ENCODE measurements around the gene SUCLG1.

SUCLG1 gene

GRCh38 chr2:84454581-84454980, 4.5 kb downstream of the SUCLG1 start:
- H3K4me3 ChIP-seq (replicated peaks; ENCODE audit: low read depth, low read length) = no peak overlapping the region
- TF ChIP-seq, protein P1, sequence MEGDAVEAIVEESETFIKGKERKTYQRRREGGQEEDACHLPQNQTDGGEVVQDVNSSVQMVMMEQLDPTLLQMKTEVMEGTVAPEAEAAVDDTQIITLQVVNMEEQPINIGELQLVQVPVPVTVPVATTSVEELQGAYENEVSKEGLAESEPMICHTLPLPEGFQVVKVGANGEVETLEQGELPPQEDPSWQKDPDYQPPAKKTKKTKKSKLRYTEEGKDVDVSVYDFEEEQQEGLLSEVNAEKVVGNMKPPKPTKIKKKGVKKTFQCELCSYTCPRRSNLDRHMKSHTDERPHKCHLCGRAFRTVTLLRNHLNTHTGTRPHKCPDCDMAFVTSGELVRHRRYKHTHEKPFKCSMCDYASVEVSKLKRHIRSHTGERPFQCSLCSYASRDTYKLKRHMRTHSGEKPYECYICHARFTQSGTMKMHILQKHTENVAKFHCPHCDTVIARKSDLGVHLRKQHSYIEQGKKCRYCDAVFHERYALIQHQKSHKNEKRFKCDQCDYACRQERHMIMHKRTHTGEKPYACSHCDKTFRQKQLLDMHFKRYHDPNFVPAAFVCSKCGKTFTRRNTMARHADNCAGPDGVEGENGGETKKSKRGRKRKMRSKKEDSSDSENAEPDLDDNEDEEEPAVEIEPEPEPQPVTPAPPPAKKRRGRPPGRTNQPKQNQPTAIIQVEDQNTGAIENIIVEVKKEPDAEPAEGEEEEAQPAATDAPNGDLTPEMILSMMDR (IDR thresholded peaks at IDR 0.05; ENCODE audit: low read length, missing control alignments) = no peak
- no peak for DNase-seq (ENCODE audit: low read depth)

DNA sequence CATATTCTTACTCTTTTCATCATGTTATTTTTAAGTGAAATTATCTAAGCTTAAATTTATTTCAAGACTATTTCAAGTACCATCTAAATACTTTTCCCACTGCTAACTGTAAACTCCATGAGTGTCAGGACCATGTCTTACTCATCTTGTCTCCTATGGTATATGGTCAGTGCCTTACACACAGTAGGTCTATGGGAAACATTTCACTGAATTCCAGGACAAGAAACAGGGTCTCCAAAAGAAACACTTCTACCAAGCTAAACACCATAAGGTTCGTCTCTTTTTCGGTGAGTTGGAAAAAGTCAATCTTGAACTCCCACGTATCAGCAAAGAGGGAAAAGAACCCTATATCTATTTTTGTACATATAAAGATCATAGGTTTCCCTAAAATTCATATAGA, 6.5 kb downstream of the SUCLG1 start:
- H3K4me3 ChIP-seq (replicated peaks; ENCODE audit: low read depth, low read length) = no peak overlapping the region
- TF ChIP-seq, protein P1 (IDR thresholded peaks at IDR 0.05; ENCODE audit: low read length, missing control alignments) = no peak
- no peak for DNase-seq (ENCODE audit: low read depth)

GRCh38 chr2:84451579-84451978, 7.5 kb downstream of the SUCLG1 start:
- TF ChIP-seq, protein P1 (IDR thresholded peaks at IDR 0.05; ENCODE audit: low read length, missing control alignments) = no peak
- DNase-seq (ENCODE audit: low read depth) = no peak
- H3K4me3 ChIP-seq (replicated peaks; ENCODE audit: low read depth, low read length) = no peak overlapping the region

DNA sequence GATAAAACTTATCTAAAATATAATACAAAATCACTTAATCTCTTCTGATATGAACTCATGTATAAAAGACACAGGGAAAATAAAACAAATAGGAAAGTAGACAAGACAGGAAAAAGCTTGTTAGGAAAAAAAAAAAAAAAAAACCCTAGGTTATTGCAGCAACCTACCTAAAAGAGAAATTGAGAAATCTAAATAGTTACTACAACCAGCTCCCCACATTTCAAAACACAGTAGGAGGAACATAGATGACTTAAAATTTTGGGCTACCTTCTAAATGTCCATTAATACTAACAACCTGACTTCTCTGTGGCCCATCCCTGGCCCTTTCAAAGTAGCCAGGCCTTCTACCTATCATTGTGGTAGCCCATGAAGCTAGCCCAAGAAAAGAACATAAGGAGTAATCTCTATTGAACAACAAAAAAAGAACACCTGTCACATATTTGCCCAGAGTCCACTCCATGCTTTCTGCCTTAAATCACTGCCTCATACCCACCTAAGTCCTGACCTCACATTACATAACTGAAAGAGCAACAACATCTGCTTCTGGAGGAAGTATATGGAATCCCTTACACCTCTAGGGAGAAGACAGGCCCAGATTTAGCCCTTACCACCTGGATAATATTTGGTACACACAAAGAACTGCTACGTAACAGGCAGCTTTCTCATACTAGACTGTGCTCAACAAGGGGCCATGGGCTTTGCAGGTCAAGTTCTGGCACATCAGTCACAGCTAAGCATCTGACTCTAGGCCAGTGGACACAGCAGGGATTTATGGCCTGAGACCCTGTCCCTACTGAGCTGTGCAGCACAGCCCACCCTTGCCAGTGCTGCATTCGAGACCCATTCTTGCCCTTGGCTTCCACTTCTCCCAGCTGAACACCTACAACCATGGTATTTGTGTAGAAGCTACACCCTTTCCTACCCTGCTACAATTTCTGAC, 8.5 kb downstream of the SUCLG1 start:
- DNase-seq (ENCODE audit: low read depth) = no peak
- TF ChIP-seq, protein P1 (IDR thresholded peaks at IDR 0.05; ENCODE audit: low read length, missing control alignments) = no peak
- H3K4me3 ChIP-seq (replicated peaks; ENCODE audit: low read depth, low read length) = no peak overlapping the region

GRCh38 chr2:84449711-84450110, 9.4 kb downstream of the SUCLG1 start:
- TF ChIP-seq, protein P1 (IDR thresholded peaks at IDR 0.05; ENCODE audit: low read length, missing control alignments) = no peak
- no peak for DNase-seq (ENCODE audit: low read depth)
- no peak overlapping the region for H3K4me3 ChIP-seq (replicated peaks; ENCODE audit: low read depth, low read length)

GRCh38 chr2:84449055-84449454, 10.0 kb downstream of the SUCLG1 start:
- DNase-seq (ENCODE audit: low read depth) = no peak
- no peak overlapping the region for H3K4me3 ChIP-seq (replicated peaks; ENCODE audit: low read depth, low read length)
- TF ChIP-seq, protein P1 (IDR thresholded peaks at IDR 0.05; ENCODE audit: low read length, missing control alignments) = no peak

GRCh38 chr2:84443477-84443876, 15.6 kb downstream of the SUCLG1 start:
- no peak overlapping the region for H3K4me3 ChIP-seq (replicated peaks; ENCODE audit: low read depth, low read length)
- TF ChIP-seq, protein P1 (IDR thresholded peaks at IDR 0.05; ENCODE audit: low read length, missing control alignments) = no peak
- peak; percentile 59 for DNase-seq (ENCODE audit: low read depth)
